GM21515 (cell line): ENCODE data around the gene ZSCAN10.
A peak's percentile ranks its signal among the peaks of the same experiment; 100 is the strongest.

ENCODE experiments used
- ATAC-seq: cut with Tn5 transposase; IDR thresholded peaks from one replicate; pipeline ENCODE4 v1.9.1; 2021; ENCODE audit not compliant: unreplicated experiment

The ZSCAN10 gene

DNA sequence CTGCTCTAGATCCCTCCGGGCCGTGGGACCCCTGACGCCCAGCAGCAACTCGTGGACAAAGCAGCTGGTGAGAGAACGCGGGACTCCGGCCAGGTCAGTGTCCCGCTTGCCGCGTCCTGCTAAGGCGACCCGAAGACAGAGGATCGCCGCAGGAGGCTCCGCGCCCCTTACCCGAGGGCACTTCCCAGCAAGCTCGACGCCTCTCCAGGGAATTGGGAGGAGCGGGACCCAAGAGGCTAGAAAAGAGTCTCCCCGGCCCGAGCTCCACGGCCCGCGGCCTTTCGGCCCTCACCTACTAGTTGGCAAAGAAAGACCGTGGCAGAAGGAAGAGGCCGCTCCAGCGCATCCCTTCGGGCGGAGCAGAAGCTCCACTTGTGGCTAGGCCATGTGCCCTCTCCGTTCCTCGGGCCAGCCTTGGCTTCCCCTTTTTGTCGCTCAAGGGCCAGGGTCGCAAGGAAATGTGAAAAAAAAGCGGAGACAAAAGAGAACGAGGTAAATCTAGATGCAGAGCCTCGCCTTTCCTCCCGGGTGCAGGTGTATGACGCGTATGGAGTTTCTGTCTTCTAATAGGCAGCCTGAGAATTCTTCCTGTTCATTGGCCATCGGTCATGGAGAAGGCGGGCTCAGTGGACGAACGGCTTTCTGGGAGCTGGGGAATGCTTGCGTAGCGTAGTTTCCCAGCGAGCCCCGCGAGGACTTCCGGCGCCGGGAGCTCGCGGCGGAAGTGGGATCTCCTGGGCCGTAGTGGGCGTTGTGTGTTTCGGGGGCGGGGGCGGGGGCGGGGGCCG lies 35.4 kb upstream of the ZSCAN10 start, which contains the start of gene ZNF213:
Gene ZNF213, plus strand, starts transcription at position 692 of the 788 bp plus-strand sequence. CDS start 2,252 bp downstream, outside the sequence.
- ATAC-seq, result peak; percentile 80

DNA sequence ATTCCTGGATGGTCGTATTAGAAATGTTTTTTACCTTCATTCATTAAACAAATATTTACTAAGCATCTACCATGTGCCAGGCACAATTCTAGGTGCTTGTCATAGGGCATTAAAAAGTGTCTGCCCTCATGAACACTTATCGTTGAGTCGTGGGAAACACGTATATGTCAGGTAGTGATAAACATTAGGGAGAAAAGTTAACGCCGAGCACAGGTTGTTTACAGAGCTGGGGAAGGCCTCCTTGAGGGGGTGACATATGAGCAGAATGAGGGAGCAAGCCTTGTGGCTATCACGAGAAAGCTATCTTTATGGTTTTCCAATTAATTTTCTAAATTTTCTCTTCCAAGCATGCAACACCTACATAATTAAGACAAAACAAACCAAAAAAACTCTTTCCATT lies 34.8 kb upstream of the ZSCAN10 start:
- ATAC-seq, result no peak

DNA sequence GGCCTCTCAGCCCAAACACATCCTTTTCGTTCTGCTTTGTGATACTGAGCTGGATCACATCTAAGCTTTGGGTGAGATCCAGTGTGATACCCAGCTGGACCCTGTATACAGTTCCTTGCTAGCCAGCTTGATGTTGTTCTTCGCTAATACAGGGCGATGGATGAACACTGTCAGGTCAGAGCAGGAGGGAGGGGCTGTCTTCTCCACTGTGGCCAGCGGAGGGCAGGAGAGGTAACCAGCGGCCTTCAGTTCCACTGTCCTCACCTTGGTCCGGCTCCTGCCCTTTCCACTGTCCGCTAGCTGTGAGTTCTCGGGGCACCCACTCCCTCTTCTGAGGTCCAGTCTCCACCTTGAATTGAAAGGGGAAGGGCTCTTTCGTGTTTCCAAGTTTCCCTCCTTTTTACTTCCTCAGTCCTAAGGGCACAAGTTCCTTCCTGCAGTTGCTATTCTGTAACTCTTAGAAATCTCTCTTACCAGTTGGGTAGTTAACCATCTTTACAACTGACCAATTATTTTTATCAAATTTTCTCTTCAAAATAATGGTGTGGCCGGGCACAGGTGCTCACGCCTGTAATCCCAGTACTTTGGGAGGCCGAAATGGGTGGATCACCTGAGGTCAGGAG lies 32.8 kb upstream of the ZSCAN10 start:
- ATAC-seq, result no peak

DNA sequence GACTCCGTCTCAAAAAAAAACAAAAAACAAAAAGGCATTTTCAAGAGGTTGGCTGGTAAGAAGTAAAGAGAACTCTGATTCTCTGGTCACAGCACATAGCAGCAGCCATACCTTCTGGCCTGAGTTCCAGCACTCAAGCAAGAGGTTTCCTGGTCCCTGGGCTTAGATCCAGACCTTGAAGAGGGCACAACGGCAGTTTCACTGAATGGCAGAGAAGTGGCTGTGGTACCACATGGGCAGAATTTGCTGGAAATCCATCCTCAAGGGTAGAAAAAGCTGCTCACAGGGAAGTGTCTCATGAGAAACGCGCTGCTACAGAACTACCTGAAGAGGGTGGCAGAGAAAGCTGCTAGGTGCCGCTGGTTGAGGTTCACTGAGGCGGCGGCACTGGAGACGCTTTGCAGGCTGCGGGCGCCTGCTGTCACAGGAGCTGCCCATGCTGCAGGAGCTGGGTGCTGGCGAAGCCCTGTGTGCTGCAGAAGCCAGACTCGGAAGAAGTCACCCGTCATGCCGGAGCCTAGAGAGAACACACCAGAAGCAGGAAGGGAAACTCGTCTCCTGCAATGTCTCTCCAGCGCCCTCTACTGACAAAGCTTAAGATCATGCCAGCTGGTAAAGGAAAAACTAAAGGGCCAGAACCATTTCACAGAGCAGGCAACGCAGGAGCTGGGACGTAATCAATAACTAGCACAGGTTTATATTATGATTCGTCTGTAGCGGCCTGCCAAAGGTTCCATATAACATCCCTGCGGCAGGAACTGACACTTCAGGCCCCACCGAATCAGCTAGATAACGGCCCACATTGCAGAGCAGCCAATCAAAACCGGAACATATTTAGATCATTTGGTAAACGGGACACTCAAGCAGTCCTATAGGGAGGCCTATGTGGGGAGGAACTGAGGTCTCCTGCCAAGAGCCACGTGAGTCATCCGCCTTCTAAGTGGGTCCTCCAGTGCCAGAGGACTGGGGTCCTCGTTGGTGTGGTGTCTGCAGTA lies 30.3 kb upstream of the ZSCAN10 start:
- no peak for ATAC-seq

DNA sequence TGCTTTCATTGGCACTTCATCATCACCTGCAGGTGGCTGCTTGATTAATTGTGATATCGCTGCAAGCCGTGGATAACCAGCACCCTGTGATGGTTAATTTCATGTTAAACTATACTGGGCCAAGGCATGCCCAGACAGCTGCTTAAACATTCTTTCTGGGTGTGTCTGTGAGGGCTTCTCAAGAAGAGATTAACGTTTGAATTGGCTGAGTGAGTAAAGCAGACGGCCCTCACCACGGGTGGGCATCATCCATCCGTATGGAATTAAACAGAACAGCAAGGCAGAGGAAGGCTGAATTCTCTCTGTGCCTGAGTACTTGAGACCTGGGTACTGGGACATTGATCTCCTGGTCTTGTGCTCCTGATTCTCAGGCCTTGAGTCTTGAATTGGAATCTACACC lies 28.7 kb upstream of the ZSCAN10 start:
- ATAC-seq, result no peak

DNA sequence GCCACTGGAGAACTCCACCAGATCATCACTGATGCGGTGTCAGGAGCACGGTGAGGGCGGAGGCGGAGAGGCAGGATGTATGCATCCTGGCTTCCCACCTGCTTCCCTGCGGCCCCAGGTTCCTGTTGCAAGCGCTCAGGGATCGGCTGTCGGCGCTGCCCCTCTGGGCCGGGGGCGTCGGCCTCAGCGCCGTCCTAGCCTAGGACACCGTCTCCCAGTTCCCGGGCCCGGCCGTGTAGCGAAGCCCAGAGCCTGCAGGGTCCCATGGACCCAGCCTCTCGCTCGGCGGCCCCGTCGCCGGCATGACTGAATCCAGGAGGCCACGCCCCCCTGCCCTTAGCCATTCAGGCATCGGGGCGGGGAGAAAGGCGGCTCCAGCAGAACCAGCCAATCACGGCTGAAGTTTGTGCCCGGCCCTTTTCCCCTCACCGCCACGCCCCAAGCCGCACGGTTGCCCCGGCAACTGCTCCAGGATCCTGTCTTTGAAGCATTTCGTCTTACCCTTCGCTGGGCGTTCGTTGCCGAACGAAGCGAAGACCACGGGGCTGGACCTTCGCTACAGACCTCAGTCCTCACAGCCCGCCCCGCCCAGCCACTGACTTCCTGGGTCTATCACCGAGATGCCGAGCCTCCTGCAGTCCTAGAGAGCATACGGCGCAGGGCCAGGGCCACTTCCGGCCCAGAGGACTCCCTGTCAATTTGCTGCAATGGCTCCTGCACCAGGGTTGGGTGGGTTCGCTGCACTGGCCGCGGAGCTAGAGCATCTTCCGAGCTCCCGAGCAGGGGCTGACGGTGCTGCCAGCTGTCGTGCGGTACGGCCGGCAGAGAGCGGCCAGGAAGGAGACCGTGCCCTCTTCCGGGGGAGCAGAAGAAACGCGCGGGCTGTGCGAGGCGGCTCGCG lies 25.1 kb upstream of the ZSCAN10 start:
- ATAC-seq, result peak; percentile 78

DNA sequence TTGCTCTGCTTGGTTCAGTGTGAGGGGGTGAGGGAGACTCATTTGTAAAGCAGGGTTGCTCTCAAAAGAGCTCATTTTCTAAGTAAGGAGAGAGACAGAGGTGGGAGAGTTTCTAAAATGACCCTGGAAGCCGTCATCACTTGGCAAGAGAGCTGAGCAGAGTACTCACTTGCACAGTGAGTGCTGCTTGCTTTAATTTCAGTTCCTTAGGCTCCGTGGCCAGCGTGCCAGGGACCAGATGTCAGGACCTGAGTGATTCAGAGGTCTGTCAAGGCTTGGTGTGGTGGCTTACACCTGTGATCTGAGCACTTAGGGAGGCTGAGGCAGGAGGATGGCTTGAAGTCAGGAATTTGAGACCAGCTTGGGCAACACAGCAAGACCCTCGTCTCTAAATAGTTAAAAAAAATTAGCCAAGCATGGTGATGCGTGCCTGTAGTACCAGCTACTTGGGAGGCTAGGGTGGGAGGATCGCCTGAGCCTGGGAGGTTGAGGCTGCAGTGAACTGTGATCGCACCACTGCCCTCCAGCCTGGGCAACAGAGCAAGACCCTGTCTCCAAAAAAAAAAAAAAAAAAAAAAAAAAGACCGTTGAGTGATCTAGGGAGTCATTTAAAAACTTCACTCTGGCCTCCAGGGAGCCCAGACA lies 24.0 kb upstream of the ZSCAN10 start:
- ATAC-seq, result no peak

DNA sequence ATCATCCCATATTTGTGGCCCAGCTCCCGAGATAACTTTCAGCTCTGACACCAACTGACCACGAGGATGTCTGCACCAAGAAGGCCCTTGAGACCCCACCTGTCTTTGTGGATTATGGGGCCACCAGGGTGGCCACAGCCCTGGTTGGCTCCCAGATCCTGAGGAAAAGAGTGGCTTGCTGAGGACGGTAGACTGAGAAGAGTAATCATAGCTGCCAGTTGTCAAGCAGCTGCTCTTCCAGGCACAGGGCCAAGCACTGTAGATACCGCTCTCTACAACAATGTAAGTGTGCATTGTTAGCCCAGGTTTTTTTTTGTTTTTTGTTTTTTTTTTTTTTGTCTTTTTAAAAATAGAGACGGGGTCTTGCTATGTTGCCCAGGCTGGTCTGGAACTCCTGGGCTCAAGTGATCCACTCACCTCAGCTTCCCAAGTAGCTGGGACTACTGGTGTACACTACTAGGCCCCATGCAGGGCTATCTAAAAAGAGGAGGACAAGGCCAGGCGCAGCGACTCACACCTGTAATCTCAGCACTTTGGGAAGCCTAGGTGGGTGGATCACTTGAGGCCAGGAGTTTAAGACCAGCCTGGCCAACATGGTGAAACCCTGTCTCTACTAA lies 22.9 kb upstream of the ZSCAN10 start:
- no peak for ATAC-seq

DNA sequence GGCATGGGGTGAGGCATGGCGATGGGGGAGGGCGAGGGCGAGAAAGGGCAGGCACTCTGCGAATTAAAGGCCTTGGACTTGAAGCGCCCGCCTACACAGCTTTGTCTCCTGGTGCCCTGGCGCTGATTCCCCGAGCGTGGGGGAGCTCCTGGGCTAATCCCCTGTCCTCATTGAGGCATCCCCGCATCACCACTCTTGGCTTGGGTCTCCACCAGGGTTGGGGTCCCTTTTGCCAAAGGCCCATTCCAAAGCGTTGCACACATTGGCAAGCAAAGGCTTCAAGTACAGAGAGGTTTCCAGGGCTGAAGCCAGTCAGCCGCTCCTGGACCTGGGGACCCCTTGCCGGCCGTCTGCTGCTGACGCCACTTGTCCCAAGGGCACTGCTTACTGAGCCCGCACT lies 21.3 kb upstream of the ZSCAN10 start:
- ATAC-seq, result no peak

DNA sequence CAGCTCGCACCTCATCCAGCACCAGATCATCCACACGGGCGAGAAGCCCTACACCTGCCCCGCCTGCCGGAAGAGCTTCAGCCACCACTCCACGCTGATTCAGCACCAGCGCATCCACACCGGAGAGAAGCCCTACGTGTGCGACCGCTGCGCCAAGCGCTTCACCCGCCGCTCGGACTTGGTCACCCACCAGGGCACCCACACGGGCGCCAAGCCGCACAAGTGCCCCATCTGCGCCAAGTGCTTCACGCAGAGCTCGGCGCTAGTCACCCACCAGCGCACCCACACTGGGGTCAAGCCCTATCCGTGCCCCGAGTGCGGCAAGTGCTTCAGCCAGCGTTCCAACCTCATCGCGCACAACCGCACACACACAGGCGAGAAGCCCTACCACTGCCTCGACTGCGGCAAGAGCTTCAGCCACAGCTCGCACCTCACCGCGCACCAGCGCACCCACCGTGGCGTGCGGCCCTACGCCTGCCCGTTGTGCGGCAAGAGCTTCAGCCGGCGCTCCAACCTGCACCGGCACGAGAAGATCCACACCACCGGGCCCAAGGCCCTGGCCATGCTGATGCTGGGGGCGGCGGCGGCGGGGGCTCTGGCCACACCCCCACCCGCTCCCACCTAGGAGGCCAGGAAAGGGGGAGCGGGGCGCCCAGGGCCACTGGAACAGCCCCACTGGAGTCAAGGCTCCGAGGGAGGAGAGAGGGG lies 20.8 kb upstream of the ZSCAN10 start:
- ATAC-seq, result no peak

DNA sequence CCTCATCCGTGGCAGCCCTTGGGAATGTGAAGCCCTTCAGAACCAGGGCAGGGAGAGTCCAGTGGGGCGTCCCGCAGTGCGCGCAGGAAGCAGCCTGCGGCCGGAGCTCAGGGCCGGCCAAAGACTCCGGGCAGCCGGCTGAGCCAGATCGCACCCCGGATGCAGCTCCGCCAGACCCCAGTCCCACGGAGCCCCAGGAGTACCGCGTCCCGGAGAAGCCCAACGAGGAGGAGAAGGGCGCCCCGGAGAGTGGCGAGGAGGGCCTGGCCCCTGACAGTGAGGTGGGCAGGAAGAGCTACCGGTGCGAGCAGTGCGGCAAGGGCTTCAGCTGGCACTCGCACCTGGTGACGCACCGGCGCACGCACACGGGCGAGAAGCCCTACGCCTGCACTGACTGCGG lies 20.2 kb upstream of the ZSCAN10 start:
- ATAC-seq, result no peak

DNA sequence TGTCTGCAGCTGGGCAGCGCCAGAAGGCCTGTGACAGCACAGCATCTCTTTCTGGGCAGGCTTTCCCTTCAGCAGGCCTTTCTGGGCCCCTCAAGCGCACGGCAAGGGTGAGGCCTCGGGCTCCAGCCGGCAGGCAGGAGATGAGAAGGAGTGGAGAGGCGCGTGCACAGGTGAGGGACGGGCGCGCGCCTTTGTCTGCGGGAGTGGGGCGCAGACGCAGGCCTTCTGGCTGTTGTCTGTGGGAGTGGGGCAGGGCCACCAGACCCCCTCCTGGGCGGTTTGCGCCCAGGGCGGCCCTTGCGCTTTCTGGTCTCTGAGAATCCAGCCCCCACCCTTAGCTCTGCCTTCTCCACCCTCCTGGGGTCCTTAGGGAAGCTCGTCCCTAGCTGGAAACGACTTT lies 19.8 kb upstream of the ZSCAN10 start:
- no peak for ATAC-seq

DNA sequence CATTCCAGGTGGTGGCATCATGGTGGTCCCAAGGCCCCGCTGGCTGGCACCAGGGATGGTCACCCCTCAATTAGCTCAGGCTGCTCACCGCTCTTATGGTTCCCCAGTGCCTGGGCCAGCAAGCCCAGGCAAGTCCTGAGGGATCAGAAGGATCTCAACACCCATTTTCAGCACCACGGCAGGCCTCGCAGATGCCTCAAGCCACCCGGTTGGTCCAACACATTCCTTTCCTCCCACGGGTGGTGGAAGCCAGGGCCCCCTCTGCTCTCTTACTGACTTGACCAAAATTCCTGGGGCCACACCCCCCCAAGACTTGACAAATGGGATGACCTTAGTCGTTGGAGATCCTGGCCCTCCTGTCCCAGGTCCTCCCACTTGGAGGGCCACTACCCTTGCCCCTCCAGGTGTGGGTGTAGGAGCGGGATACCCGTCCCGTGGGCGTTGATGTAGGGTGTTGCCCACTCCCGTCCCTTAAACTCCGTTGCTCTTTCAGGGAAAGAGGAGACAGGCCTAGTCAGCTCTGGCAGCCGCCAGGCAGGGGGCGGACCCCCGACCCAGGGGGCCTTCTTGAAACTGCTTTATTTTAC lies 19.2 kb upstream of the ZSCAN10 start:
- ATAC-seq, result no peak

DNA sequence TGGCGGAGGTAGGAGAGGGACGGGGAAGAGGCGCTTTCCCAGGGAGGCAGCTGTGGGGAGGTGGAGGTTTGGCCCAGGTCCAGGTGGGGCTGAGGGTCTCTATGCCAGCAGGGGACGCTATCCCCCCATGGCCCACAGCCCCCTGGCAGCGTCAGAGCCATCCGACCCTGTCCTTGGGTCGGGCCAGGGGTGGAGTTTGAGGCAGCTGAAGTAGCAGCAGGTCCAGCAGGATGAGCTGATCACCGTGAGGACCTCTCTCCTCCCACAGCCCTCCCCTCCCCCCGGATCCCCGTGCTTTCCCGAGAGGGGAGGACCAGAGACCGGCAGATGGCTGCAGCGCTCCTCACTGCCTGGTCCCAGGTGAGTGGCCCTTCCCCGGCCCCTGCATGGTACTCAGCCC lies 16.5 kb upstream of the ZSCAN10 start:
- ATAC-seq, result no peak

DNA sequence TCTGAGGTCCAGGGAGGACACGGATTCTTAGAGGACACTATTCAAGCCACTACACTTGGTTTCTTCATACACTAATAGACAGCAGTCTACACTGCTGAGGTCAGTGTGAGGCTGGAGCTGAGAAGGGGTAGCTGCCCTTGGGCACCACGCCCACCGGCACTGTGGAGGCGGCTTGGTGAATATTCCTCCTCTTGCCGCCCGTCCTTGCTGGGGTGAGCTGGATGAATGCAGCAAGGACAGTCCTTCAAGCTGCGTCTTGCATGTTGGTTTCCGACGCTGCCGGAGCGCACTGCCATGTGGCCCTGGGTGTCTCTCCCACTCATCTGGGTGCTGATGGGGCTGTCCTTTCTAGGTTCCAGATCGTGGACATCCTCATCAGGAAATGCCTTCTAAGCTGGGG lies 15.9 kb upstream of the ZSCAN10 start:
- no peak for ATAC-seq

DNA sequence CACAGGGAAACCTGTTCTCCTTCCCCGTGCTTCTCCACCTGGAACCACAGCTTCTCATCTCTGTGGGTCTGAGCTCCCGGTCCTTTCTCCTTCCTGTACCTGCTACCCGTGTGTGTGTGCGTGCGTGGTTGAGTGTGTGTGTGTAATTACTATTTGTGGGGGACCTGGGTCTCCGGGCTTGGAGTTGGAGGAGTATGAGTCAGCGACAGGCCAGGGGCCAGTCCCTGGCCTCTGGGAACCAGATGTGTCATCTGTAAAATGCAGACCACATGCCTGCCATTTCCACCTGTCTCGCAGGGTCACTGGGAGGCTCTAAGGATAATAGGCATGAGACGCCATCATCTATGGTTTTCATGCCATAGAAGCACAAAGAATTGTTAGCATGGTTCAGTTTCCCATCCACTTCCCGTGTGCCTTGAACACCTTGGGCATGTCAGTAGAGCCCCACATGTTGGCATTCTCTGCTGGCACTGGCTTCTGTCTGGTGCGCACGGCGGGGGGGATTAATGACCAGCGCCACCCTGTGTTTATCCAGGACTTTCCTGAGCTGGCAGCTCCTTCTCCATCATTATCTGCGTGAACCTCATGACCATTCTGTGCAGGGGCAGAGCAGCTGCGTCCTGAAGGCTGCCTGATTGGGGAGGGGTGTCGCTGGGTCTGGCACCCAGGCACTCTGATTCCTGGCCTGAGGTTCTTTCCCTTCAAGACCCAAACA lies 14.8 kb upstream of the ZSCAN10 start:
- ATAC-seq, result no peak

DNA sequence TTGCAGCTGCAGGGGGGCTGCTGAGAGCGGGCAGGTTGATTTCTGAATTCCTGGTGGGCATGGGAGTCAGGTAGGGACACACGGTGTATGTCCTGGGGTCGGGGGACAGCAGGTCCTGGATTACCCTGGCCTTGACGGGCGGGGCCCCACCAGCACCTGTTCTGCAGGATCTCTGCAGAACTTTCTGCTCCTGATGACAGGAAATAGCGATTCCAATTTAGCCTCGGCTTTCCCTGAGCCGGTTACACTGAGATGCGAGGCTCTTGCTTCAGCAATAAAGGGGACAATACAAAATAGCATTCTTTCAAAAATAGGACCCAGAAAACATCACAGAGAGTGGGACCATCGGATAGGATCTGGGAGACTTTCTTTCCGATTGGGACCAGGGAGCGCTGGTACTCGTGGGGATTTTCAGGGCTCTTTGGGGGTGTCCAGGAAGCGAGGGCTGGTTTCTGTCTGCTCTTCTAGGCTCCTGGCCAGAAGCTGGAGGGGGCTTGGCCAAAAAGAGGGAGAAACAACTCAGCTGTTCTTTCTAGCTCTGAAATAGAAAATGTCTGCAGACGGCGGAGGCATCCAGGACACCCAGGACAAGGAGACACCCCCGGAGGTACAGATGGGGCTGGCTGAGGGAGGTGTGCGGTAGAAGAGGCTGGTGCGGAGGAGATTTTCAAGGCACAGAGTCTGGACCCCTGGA lies 13.9 kb upstream of the ZSCAN10 start:
- no peak for ATAC-seq
